Coronary artery (tissue), 2 donors: ENCODE measurements around the gene SORCS3.

Experiments
- DNase-seq: peaks from one replicate; pipeline ENCODE4 v3.0.0-alpha.2; 2017; ENCODE audit warnings: low spot score
- H3K27ac ChIP-seq, 2 donors: fragments of 200-600 bp; sonication (generic); one replicate each; pipeline ENCODE4 v1.5.1; 2016 to 2019
- H3K4me3 ChIP-seq: fragments of 200-600 bp; sonication (generic); 2 replicates; pipeline ENCODE4 v1.5.1; 2016; ENCODE audit warnings: mild to moderate bottlenecking, moderate library complexity
- TF ChIP-seq, protein P1 (sequence below): fragments of 200-600 bp; sonication (generic); IDR thresholded peaks from one replicate; pipeline ENCODE4 v1.5.1; 2019; ENCODE audit warnings: antibody characterized with exemption

Gene SORCS3

DNA sequence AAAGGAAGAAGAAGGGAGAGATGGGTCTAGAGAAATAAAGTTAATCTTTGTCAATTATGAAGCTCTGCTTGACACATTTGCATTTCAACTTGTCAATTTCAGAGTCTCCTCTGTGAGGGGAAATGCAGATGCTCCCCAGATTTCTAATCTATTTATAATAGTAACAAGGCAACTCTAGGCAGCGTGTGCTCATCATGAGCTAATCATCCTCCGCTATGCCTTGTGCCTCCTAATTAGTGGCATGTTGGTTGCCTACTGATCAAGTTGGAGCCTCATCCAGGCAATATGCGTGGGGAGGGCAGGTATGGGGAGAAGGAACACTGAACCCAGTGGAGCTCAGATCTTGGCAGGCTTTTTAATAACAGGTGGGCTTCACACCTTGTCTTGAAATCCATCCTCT, 628.6 kb downstream of the SORCS3 start:
- TF ChIP-seq, protein P1, sequence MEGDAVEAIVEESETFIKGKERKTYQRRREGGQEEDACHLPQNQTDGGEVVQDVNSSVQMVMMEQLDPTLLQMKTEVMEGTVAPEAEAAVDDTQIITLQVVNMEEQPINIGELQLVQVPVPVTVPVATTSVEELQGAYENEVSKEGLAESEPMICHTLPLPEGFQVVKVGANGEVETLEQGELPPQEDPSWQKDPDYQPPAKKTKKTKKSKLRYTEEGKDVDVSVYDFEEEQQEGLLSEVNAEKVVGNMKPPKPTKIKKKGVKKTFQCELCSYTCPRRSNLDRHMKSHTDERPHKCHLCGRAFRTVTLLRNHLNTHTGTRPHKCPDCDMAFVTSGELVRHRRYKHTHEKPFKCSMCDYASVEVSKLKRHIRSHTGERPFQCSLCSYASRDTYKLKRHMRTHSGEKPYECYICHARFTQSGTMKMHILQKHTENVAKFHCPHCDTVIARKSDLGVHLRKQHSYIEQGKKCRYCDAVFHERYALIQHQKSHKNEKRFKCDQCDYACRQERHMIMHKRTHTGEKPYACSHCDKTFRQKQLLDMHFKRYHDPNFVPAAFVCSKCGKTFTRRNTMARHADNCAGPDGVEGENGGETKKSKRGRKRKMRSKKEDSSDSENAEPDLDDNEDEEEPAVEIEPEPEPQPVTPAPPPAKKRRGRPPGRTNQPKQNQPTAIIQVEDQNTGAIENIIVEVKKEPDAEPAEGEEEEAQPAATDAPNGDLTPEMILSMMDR = no peak
- DNase-seq = no peak

DNA sequence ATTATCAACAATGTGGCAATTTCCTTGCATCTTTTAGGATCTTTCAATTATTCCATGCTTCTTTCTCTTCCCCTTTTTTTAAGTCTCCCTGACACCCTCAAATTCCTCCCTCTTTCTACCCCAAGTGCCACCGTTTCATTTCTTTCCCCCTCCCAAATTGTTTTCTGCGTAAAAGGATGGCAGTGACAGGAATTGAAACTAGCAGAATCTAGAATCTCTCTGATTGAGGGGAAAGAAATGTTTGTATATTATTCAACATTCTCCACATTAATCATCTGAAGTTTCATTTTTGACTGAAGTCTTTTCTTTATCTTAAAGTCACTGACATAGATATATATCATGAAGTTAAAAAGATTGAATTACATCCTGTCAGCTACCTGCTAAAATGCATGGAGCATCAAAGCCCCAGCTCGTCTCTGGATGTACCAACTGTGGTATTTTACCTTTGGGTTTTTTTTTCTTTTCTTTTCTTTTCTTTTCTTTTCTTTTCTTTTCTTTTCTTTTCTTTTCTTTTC, 633.5 kb downstream of the SORCS3 start:
- no peak for DNase-seq
- TF ChIP-seq, protein P1 = no peak
- Histone ChIP-seq H3K27ac (no peak overlapping the region), H3K4me3 (no peak overlapping the region)

More for the DNA sequence above, 628.6 kb downstream of the SORCS3 start:
- Histone ChIP-seq H3K4me3 (no peak overlapping the region), H3K27ac (no peak overlapping the region)

DNA sequence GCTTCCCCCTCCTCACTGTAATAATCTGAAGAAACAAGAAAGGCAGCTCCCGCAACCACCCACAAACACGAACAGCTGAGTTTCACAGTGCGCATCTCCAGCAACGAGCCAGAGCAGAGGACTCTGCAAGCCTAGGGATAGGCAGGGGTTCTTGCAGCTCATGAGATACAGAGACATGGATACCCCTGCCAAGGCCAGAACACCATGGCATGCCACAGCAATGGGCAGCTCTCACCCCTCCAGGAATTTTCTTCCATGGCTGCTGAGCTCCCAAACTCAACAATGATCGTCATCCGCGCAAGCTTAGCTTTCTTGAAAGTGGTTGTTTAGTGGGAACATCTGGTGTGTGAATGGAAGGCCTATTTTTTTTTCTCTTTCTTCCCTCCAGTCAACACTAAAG, 637.3 kb downstream of the SORCS3 start:
- Histone ChIP-seq H3K27ac (no peak overlapping the region), H3K4me3 (no peak overlapping the region)
- TF ChIP-seq, protein P1 = no peak
- DNase-seq = no peak

DNA sequence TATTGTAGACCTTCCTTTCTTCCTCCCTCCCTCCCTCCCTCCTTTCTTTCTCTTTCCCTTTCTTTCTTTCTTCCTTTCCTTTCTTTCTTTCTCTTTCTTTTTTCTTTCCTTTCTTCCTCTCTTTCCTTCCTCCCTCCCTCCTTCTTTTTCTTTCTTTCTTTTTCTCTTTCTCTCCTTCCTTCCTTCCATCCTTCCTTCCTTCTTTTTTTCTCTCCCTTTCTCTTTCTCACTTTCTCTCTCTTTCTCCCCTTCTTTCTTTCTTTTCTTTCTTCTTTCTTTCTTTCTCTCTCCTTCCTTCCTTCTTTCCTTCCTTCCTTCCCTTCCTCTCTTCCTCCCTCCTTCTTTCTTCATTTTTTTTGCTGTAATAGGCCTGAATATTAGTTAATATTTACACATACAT, 638.0 kb downstream of the SORCS3 start:
- H3K4me3 ChIP-seq = no peak overlapping the region
- H3K27ac ChIP-seq = no peak overlapping the region
- TF ChIP-seq, protein P1 = no peak
- no peak for DNase-seq

DNA sequence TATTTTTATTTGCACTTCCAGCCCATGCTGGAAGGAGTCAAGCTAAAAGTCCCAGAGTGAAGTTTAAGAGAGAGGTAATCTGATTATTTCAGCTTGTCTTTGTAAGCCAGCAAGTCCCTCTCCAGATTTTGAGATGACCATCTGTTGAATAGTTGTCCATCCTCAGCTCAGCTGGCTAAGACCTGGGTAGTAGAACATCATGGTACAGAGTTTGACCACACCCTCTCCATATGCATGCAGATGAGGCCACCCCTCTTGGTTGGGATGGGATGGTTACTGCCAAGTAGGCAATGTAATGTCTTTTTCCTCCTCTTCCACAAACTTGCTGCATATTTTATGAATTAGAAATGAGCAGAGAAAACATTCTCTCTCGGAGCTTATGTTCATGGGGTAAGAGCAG, 639.8 kb downstream of the SORCS3 start:
- TF ChIP-seq, protein P1 = no peak
- H3K27ac ChIP-seq = no peak overlapping the region
- no peak for DNase-seq
- no peak overlapping the region for H3K4me3 ChIP-seq

DNA sequence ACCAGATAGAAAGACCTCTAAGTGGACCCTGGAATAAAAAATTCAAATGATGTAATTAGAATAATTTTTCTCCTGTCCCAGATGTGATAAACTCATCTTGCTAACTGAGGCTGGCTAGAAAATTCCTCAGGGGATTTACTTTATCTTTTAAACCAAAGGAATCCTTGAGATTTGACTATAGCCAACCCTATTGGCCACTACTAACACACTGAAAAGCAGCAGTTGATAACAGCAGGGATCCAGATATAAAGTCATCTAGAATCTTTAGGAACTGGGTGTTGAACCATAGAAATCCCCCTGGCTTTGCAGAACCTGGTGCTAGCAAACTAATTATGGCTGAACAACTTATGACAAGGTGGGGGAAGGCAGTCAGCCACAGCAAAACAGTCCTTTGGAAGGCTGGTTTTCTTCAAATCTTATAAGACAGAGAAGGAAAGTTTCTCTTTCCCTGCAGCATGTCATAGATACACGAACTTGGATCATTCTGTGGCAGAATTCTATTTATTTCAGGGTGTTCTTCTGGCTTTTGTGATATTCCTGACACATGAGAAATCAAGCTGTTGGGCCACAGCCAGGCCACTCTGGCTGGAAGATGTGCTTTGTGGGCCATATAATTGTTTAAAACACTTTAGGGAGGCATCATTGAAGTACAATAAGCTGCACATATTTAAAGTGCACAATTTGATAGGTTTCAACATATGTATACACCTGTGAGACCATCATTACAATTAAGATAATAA, 643.6 kb downstream of the SORCS3 start:
- H3K4me3 ChIP-seq = no peak overlapping the region
- H3K27ac ChIP-seq = no peak overlapping the region
- TF ChIP-seq, protein P1 = no peak
- no peak for DNase-seq

DNA sequence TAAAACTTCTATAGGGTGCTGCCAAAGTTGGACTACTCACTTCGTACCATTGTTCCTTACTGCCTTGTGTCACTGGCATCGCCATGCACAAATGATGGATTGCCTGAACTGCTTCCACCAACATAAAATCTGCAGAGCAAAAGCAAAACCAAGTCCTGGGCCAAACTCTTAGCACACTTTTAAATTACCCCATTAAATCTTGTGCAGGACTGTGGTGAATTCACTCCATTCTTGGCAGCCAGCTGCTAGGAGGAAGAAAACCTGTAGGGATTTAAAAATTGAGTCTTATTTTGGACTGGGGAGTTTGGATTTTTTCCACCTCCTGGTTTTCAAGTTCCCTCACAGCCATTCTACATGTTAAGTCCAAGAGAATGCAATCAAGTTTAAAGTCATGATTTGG, 646.9 kb downstream of the SORCS3 start:
- H3K27ac ChIP-seq = no peak overlapping the region
- TF ChIP-seq, protein P1 = no peak
- H3K4me3 ChIP-seq = no peak overlapping the region
- DNase-seq = no peak
